ENCODE measurements around the gene VEZT.

Gene VEZT

DNA sequence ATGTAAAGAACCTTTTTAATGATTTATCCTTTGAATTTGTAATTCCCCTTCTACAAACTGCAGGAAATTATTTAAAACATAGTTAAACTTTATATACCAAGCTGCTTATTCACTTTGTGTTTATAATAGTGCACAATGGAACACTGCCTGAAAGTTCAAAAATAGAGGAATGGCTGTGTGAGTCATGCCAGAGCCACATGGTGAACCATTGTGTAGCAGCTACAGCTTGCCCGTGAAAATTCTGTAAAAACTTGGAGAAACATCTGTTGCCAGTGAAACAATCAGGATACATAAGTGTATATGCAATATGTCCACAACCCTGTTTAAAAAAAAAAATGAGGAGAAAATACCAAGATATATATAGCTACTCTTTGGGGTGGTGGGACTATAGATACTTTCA, 59.5 kb downstream of the VEZT start:
- Histone ChIP-seq H3K9ac (ENCODE audit: low read depth, low read length, poor library complexity, severe bottlenecking) (no peak overlapping the region), H3K79me2 (ENCODE audit: insufficient read depth, low read length) (no peaks in the 10 kb centered on the region), H3K36me3 (ENCODE audit: insufficient read depth, low read length) (peaks cover 65% of the 10 kb centered on the region; the same call in 1 of the 2 replicates), H3K9me3 (ENCODE audit: insufficient read depth, low read depth, low read length) (no peaks in the 10 kb centered on the region), H3K4me1 (ENCODE audit: insufficient read depth, low read length, poor library complexity, severe bottlenecking) (peaks cover 6% of the 10 kb centered on the region), H3K9me2 (replicated peaks; ENCODE audit: low read depth, low read length) (no peaks in the 10 kb centered on the region), H3K27me3 (ENCODE audit: insufficient read depth, low read length, poor library complexity, severe bottlenecking) (no peaks in the 10 kb centered on the region), H2AFZ (ENCODE audit: low read length) (no peak overlapping the region), H4K20me1 (ENCODE audit: insufficient read depth, low read length, poor library complexity, severe bottlenecking) (no peaks in the 10 kb centered on the region), H3K4me2 (ENCODE audit: low read depth, low read length, poor library complexity, severe bottlenecking) (no peak overlapping the region), H3F3A (ENCODE audit: low read depth) (no peaks in the 10 kb centered on the region), H3K4me3 (ENCODE audit: low read length, poor library complexity, severe bottlenecking) (no peak overlapping the region)
- TF ChIP-seq, protein P1, sequence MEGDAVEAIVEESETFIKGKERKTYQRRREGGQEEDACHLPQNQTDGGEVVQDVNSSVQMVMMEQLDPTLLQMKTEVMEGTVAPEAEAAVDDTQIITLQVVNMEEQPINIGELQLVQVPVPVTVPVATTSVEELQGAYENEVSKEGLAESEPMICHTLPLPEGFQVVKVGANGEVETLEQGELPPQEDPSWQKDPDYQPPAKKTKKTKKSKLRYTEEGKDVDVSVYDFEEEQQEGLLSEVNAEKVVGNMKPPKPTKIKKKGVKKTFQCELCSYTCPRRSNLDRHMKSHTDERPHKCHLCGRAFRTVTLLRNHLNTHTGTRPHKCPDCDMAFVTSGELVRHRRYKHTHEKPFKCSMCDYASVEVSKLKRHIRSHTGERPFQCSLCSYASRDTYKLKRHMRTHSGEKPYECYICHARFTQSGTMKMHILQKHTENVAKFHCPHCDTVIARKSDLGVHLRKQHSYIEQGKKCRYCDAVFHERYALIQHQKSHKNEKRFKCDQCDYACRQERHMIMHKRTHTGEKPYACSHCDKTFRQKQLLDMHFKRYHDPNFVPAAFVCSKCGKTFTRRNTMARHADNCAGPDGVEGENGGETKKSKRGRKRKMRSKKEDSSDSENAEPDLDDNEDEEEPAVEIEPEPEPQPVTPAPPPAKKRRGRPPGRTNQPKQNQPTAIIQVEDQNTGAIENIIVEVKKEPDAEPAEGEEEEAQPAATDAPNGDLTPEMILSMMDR (conservative IDR thresholded peaks at IDR 0.05; ENCODE audit: low read length), result no peak
- TF ChIP-seq EZH2phosphoT487 (IDR thresholded peaks at IDR 0.05; ENCODE audit: borderline replicate concordance), result no peak

DNA sequence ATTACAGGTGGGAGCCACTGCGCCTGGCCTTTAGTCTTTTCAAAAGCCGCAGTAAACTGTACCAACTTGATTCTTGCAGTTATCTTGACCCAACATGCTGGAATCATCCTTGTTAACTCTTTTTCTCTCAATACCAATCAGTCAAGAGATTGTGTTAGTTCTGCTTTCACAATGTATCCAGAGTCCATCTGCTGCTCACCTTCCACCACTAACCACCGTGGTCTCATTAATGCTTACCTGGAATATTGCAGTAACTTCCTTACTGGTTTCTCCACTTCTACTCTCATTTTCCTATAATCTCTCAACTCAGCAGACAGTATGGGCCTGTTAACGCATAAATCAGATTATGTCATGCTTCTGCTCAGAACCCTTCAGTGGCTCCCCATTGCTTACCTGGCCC, 62.2 kb downstream of the VEZT start:
- H3K4me1 ChIP-seq (ENCODE audit: insufficient read depth, low read length, poor library complexity, severe bottlenecking), result peaks cover 6% of the 10 kb centered on the region
- H3K9me3 ChIP-seq (ENCODE audit: insufficient read depth, low read depth, low read length), result no peaks in the 10 kb centered on the region
- no peak overlapping the region for H3K9ac ChIP-seq (ENCODE audit: low read depth, low read length, poor library complexity, severe bottlenecking)
- H3F3A ChIP-seq (ENCODE audit: low read depth), result no peaks in the 10 kb centered on the region
- no peaks in the 10 kb centered on the region for H3K9me2 ChIP-seq (replicated peaks; ENCODE audit: low read depth, low read length)
- H3K36me3 ChIP-seq (ENCODE audit: insufficient read depth, low read length), result peaks cover 66% of the 10 kb centered on the region
- no peaks in the 10 kb centered on the region for H3K27me3 ChIP-seq (ENCODE audit: insufficient read depth, low read length, poor library complexity, severe bottlenecking)
- H2AFZ ChIP-seq (ENCODE audit: low read length), result no peak overlapping the region
- H3K4me2 ChIP-seq (ENCODE audit: low read depth, low read length, poor library complexity, severe bottlenecking), result no peak overlapping the region
- H3K4me3 ChIP-seq (ENCODE audit: low read length, poor library complexity, severe bottlenecking), result no peak overlapping the region
- TF ChIP-seq, protein P1 (conservative IDR thresholded peaks at IDR 0.05; ENCODE audit: low read length), result no peak
- no peak for TF ChIP-seq EZH2phosphoT487 (IDR thresholded peaks at IDR 0.05; ENCODE audit: borderline replicate concordance)
- H3K79me2 ChIP-seq (ENCODE audit: insufficient read depth, low read length), result no peaks in the 10 kb centered on the region
- no peaks in the 10 kb centered on the region for H4K20me1 ChIP-seq (ENCODE audit: insufficient read depth, low read length, poor library complexity, severe bottlenecking)

DNA sequence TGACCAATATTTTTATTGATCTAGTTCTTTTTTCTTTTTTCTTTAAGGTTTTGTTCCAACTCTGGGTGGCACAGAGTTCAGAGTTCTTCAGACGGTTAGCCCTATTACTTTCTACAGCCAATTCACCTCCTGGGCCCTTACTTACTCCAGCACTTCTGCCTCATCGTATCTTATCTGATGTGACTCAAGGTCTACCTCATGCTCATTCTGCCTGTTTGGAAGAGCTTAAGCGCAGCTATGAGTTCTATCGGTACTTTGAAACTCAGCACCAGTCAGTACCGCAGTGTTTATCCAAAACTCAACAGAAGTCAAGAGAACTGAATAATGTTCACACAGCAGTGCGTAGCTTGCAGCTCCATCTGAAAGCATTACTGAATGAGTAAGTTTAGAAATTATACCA, 64.7 kb downstream of the VEZT start:
- Histone ChIP-seq H2AFZ (ENCODE audit: low read length) (no peak overlapping the region), H3K9me2 (replicated peaks; ENCODE audit: low read depth, low read length) (no peaks in the 10 kb centered on the region), H3K27me3 (ENCODE audit: insufficient read depth, low read length, poor library complexity, severe bottlenecking) (no peaks in the 10 kb centered on the region), H3K4me1 (ENCODE audit: insufficient read depth, low read length, poor library complexity, severe bottlenecking) (peaks cover 6% of the 10 kb centered on the region), H3F3A (ENCODE audit: low read depth) (no peaks in the 10 kb centered on the region), H4K20me1 (ENCODE audit: insufficient read depth, low read length, poor library complexity, severe bottlenecking) (no peaks in the 10 kb centered on the region), H3K4me2 (ENCODE audit: low read depth, low read length, poor library complexity, severe bottlenecking) (no peak overlapping the region), H3K9ac (ENCODE audit: low read depth, low read length, poor library complexity, severe bottlenecking) (no peak overlapping the region), H3K36me3 (ENCODE audit: insufficient read depth, low read length) (peaks cover 61% of the 10 kb centered on the region), H3K4me3 (ENCODE audit: low read length, poor library complexity, severe bottlenecking) (no peak overlapping the region), H3K79me2 (ENCODE audit: insufficient read depth, low read length) (no peaks in the 10 kb centered on the region), H3K9me3 (ENCODE audit: insufficient read depth, low read depth, low read length) (no peaks in the 10 kb centered on the region)
- no peak for TF ChIP-seq EZH2phosphoT487 (IDR thresholded peaks at IDR 0.05; ENCODE audit: borderline replicate concordance)
- TF ChIP-seq, protein P1 (conservative IDR thresholded peaks at IDR 0.05; ENCODE audit: low read length), result no peak
